Lower lobe of right lung (tissue), 2 donors: ENCODE data around the gene UBAC2. TPM values are rescaled to one million over a fixed set of nuclear protein-coding genes. Genes with fewer than 3 reads are reported as not detected.

Experiments
- ATAC-seq, 2 donors: fragments of 200-7000 bp; cut with Tn5 transposase; one replicate each; pipeline ENCODE4 v1.9.1; 2020 to 2022; ENCODE audit warnings: mild to moderate bottlenecking in 2 of 2, moderate library complexity in 2 of 2
- DNase-seq: peaks from one replicate; pipeline ENCODE4 v3.0.0-alpha.2; 2020
- H3K27ac ChIP-seq: fragments of 200-600 bp; one replicate; pipeline ENCODE4 v1.8.0; 2022
- H3K27me3 ChIP-seq: fragments of 200-600 bp; one replicate; pipeline ENCODE4 v1.8.0; 2022; ENCODE audit warnings: low read depth
- H3K36me3 ChIP-seq: fragments of 200-600 bp; one replicate; pipeline ENCODE4 v1.8.0; 2022; ENCODE audit warnings: mild to moderate bottlenecking
- H3K4me1 ChIP-seq: fragments of 200-600 bp; one replicate; pipeline ENCODE4 v1.8.0; 2022
- H3K4me3 ChIP-seq: fragments of 200-600 bp; one replicate; pipeline ENCODE4 v1.8.0; 2022; ENCODE audit warnings: mild to moderate bottlenecking
- H3K9me3 ChIP-seq: fragments of 200-600 bp; one replicate; pipeline ENCODE4 v1.8.0; 2022
- CTCF ChIP-seq: fragments of 200-600 bp; IDR thresholded peaks from one replicate; pipeline ENCODE4 v1.8.0; 2022; ENCODE audit warnings: antibody characterized with exemption, mild to moderate bottlenecking
- intact Hi-C: fragments of 100-400 bp; cut with DNase I; formaldehyde crosslinking; loops from one replicate; pipeline ENCODE4 v1.11.0; 2022
- total RNA-seq: library from RNA; stranded (reverse); fragmentation: NEBNext Ultra II Directional; extraction: Animal tissue kit (Norgen Biotek cat#: 25700); gene quantifications from one replicate; pipeline ENCODE4 v1.2.1, GENCODE V29; 2021
- donor health status: DM: no; HTN: yes; CAD: no; lungs with severe emphysema.

The UBAC2 gene
- total RNA-seq, 1 donor from 2014 or later: 44.5 TPM

GRCh38 chr13:99268822-99269221 lies 68.2 kb downstream of the UBAC2 start:
- no peak overlapping the region for H3K4me3 ChIP-seq
- H3K27me3 ChIP-seq: no peaks in the 10 kb centered on the region
- intact Hi-C loops: no loop called here
- H3K36me3 ChIP-seq: peaks cover 6% of the 10 kb centered on the region
- H3K4me1 ChIP-seq: peaks cover 16% of the 10 kb centered on the region
- H3K27ac ChIP-seq: no peak overlapping the region
- DNase-seq (no peak), ATAC-seq (no peak)
- TF ChIP-seq CTCF: no peak
- H3K9me3 ChIP-seq: peaks cover 6% of the 10 kb centered on the region

GRCh38 chr13:99269627-99270241 lies 69.1 kb downstream of the UBAC2 start:
- peak; percentile 70 for TF ChIP-seq CTCF
- DNase-seq: no peak
- Histone ChIP-seq H3K27me3 (no peaks in the 10 kb centered on the region), H3K4me3 (no peak overlapping the region), H3K36me3 (peaks cover 6% of the 10 kb centered on the region), H3K27ac (peak overlapping the region; percentile 54), H3K4me1 (peaks cover 16% of the 10 kb centered on the region), H3K9me3 (peaks cover 6% of the 10 kb centered on the region)
- intact Hi-C loops: no loop called here
- peak; percentile 79 to 80 for ATAC-seq

DNA sequence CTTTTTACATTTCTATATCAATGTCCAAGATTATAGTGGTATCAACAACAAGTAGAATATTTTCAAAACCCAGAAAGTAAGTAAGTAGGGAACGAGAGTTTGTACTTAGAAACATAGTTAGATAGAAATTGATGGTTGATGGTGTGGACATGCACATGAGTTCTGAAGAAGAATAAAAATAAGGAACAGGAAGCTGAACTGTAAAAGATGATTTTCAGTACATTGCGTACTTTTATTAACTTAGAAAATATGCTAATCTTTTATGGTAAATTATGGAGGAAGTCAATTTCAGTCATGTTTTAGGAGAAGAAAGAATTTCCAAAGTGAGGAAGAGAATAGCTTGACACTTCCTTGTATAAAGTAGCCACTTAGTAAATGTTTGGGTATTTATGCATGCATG lies 69.9 kb downstream of the UBAC2 start:
- H3K4me1 ChIP-seq: peaks cover 16% of the 10 kb centered on the region
- H3K4me3 ChIP-seq: no peak overlapping the region
- peaks cover 6% of the 10 kb centered on the region for H3K36me3 ChIP-seq
- H3K27me3 ChIP-seq: no peaks in the 10 kb centered on the region
- ATAC-seq (peak in 1 of 2 donors; percentile 39), DNase-seq (no peak)
- peaks cover 6% of the 10 kb centered on the region for H3K9me3 ChIP-seq
- intact Hi-C loops: no loop called here
- peak overlapping the region; percentile 54 for H3K27ac ChIP-seq
- TF ChIP-seq CTCF: no peak

DNA sequence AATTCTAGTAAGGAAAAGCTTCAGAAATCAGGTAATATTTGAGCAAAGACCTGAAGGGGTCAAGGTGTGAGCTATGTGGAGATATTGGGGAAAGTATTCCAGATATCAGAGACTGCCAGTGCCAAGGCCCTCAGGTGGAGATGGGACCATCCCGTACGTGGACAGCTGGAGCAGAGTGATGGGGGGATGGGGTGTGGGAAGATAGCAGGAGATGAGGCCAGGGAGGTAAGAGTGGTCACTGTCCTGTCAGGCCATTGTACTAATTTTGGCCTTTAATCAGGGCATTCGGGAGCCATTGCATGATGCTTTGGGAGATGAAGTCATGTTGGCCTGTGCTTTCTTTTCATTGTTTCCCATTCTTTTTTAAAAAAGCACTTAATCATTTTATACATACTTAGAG lies 70.6 kb downstream of the UBAC2 start:
- no peaks in the 10 kb centered on the region for H3K27me3 ChIP-seq
- no peak for TF ChIP-seq CTCF
- peaks cover 16% of the 10 kb centered on the region for H3K4me1 ChIP-seq
- H3K27ac ChIP-seq: no peak overlapping the region
- ATAC-seq: no peak
- intact Hi-C loops: no loop called here
- DNase-seq: no peak
- peaks cover 6% of the 10 kb centered on the region for H3K36me3 ChIP-seq
- no peak overlapping the region for H3K4me3 ChIP-seq
- H3K9me3 ChIP-seq: peaks cover 6% of the 10 kb centered on the region

DNA sequence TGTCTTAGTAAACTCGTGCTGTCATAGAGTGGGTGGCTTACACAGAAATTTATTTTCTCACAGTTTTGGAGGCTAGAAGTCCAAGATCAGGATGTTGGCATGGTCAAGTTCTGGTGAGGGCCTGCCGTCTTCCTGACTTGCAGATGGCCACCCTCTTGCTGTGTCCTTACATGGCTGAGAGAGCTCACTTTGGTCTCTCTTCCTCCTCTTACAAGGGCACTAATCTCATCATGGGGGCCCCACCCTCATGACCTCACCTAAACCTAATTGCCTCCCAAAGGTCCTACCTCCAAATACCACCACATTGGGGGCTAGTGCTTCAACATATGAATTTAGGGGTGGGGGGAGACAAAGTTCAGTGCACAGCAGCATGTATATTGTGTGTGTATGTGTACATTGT lies 71.8 kb downstream of the UBAC2 start:
- peaks cover 6% of the 10 kb centered on the region for H3K36me3 ChIP-seq
- no peaks in the 10 kb centered on the region for H3K27me3 ChIP-seq
- DNase-seq (no peak), ATAC-seq (no peak)
- H3K27ac ChIP-seq: no peak overlapping the region
- no peak overlapping the region for H3K4me3 ChIP-seq
- intact Hi-C loops: no loop called here
- H3K4me1 ChIP-seq: peaks cover 16% of the 10 kb centered on the region
- H3K9me3 ChIP-seq: peaks cover 6% of the 10 kb centered on the region
- TF ChIP-seq CTCF: no peak
